ENCODE results near the gene CACYBP.

- TF ChIP-seq POLR2AphosphoS5 (IDR thresholded peaks at IDR 0.05; ENCODE audit: insufficient read depth, low read depth, low read length) (no peak), EZH2 (IDR thresholded peaks at IDR 0.05; ENCODE audit: borderline replicate concordance, low read depth, low read length, severe bottlenecking) (no peak), CTCF (IDR thresholded peaks at IDR 0.05; ENCODE audit: extremely low read depth in 1 of 2, insufficient read depth in 1 of 2, low read depth in 1 of 2, low read length in 2 of 2) (no peak), GATA2 (IDR thresholded peaks at IDR 0.05; ENCODE audit: insufficient read depth, insufficient read length, low read depth, low read length) (no peak), POLR2A (IDR thresholded peaks at IDR 0.05; ENCODE audit: low read depth, low read length) (no peak), MYC (IDR thresholded peaks at IDR 0.05; ENCODE audit: low read depth, low read length) (no peak), MAX (IDR thresholded peaks at IDR 0.05; ENCODE audit: insufficient read depth, insufficient read length) (no peak)
Observed at GRCh38 chr1:174995121-174995520, 4.6 kb upstream of the CACYBP start.
